SK-N-MC (cell line): ENCODE measurements around the gene SELENOH.

Source experiments
- EZH2 ChIP-seq: fragments of 200-600 bp; sonication (generic); IDR thresholded peaks from one replicate; pipeline ENCODE4 v1.6.1; 2017; ENCODE audit warnings: antibody characterized with exemption
- FOXP2 ChIP-seq: optimal IDR thresholded peaks from 2 replicates; pipeline ENCODE3; 2011; ENCODE audit warnings: mild to moderate bottlenecking, moderate library complexity; ENCODE audit not compliant: insufficient read depth; ENCODE audit errors: extremely low read length, control extremely low read depth
- POLR2AphosphoS5 ChIP-seq: IDR thresholded peaks from 2 replicates; pipeline ENCODE4 v1.6.1; 2012; ENCODE audit warnings: mild to moderate bottlenecking, low read depth, low read length, borderline replicate concordance

GRCh38 chr11:57761301-57762234 is 20.3 kb downstream of the SELENOH start, which contains the start of gene CTNND1:
- TF ChIP-seq POLR2AphosphoS5: peak; percentile 93
- TF ChIP-seq EZH2: no peak
- TF ChIP-seq FOXP2: no peak
